Measurements from ENCODE around the gene HOXA13.
A peak's percentile ranks its signal among the peaks of the same experiment; 100 is the strongest.

Gene HOXA13

DNA sequence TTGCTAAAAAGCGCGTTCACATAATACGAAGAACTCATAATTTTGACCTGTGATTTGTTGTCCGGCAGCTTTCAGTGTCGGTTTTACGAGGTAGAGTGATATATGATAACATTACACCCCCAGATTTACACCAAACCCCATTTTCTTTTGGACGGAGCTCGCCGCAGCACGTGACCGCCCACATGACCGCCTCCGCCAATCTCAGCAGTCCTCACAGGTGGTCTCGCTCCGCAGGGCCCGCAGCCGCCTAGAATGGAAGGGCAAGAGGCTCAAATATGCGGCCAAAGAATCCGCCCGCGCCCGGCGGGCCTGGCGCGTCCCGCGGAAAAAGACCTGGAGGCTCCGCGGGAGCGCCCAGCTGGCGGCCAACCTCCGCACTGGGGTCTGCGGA, 43.4 kb downstream of the HOXA13 start, which contains the start of gene HOXA7:
Gene HOXA7, minus strand, starts transcription at position 168 of the 391 bp plus-strand sequence. Its CDS starts 130 bp downstream, at position 38.
- H3K4me1 Mint-ChIP-seq, result peaks cover 50% of the 10 kb centered on the region

DNA sequence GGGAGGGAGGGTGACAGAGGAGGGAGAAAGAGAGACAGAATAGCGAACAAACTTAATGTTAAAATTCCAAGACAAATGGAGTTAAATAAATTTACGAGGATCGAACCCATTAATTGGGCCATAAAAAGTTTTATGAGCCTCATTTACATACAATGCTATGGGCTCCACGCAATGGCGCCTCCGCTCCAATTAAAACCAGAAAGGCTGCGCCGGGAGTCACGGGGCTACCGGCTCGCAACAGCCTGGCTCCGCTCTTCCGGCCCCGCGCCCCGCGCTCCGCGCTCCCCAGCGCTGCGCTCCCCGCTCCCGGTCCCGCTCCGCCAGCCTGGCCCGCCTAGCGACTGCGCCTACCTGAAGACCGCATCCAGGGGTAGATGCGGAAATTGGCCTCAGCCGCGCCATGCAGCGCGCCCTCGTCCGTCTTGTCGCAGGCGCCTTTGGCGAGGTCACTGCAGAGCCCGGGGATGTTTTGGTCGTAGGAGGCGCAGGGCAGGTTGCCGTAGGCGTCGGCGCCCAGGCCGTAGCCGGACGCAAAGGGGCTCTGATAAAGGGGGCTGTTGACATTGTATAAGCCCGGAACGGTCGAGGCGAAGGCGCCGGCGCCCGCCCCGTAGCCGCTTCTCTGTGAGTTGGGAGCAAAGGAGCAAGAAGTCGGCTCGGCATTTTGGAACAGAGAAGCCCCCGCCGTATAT, 43.9 kb downstream of the HOXA13 start:
- H3K27ac Mint-ChIP-seq, result peak overlapping the region; percentile 97 to 100 (median 99)
- H3K27me3 Mint-ChIP-seq (ENCODE audit: low read depth), result peaks cover 4% of the 10 kb centered on the region
- H3K36me3 Mint-ChIP-seq (ENCODE audit: low read depth), result peaks cover 22% of the 10 kb centered on the region
- H3K4me1 Mint-ChIP-seq, result peaks cover 50% of the 10 kb centered on the region
- no peaks in the 10 kb centered on the region for H3K9me3 Mint-ChIP-seq
- H3K4me3 Mint-ChIP-seq, result peak overlapping the region; percentile 95 to 98 (median 96)
- TF ChIP-seq, protein P1, sequence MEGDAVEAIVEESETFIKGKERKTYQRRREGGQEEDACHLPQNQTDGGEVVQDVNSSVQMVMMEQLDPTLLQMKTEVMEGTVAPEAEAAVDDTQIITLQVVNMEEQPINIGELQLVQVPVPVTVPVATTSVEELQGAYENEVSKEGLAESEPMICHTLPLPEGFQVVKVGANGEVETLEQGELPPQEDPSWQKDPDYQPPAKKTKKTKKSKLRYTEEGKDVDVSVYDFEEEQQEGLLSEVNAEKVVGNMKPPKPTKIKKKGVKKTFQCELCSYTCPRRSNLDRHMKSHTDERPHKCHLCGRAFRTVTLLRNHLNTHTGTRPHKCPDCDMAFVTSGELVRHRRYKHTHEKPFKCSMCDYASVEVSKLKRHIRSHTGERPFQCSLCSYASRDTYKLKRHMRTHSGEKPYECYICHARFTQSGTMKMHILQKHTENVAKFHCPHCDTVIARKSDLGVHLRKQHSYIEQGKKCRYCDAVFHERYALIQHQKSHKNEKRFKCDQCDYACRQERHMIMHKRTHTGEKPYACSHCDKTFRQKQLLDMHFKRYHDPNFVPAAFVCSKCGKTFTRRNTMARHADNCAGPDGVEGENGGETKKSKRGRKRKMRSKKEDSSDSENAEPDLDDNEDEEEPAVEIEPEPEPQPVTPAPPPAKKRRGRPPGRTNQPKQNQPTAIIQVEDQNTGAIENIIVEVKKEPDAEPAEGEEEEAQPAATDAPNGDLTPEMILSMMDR (IDR thresholded peaks at IDR 0.05; ENCODE audit: unreplicated experiment in 3 of 3), result no peak

More for the DNA sequence above, 43.4 kb downstream of the HOXA13 start, which contains the start of gene HOXA7:
- H3K36me3 Mint-ChIP-seq (ENCODE audit: low read depth), result peaks cover 18% of the 10 kb centered on the region
- H3K9me3 Mint-ChIP-seq, result no peaks in the 10 kb centered on the region
- TF ChIP-seq, protein P1 (IDR thresholded peaks at IDR 0.05; ENCODE audit: unreplicated experiment in 3 of 3), result no peak
- H3K4me3 Mint-ChIP-seq, result peak within 1 kb of the TSS; percentile 95 to 98 (median 96)
- peak within 1 kb of the TSS; percentile 97 to 100 (median 99) for H3K27ac Mint-ChIP-seq
- H3K27me3 Mint-ChIP-seq (ENCODE audit: low read depth), result peaks cover 4% of the 10 kb centered on the region

DNA sequence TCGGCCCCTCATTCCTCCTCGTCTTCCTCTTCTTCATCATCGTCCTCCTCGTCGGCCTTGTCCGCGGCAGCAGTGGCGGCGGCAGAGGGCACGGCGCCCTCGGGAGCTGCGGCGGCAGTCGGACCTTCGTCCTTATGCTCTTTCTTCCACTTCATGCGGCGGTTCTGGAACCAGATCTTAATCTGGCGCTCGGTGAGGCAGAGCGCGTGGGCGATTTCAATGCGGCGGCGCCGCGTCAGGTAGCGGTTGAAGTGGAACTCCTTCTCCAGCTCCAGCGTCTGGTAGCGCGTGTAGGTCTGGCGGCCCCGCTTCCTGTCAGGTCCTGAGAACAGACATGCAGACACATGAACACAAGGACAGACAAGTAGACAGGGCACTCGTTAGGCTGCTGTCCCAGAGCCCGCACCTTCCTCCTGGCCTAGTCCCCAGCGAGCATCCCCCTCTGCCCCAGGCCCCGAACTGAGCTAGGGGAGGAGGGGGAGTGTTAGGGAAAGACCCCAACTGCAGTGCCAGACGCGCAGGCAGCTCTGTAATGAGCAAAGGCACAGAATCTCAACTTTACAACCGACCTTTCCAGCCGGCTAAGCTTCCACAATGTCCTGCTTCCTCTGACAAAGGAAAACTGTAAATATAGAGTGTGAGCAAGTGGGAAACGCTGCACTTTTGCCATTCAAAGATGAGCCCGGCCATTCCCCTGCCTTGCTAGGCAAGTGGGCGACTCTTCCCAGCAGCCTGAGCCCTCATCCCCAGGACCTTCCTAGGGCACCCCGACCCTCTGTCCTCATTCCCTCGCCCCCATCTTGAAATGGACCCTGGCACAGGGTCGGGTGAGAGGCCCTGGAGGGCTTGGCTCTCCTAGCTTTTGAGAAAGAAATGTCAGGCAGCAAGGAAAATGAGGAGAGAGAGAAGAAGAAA, 44.7 kb downstream of the HOXA13 start:
- Mint-ChIP-seq H3K9me3 (no peaks in the 10 kb centered on the region), H3K36me3 (ENCODE audit: low read depth) (peaks cover 30% of the 10 kb centered on the region), H3K27me3 (ENCODE audit: low read depth) (peaks cover 4% of the 10 kb centered on the region), H3K4me3 (peak overlapping the region; percentile 95 to 98 (median 96)), H3K27ac (peak overlapping the region; percentile 97 to 100 (median 99)), H3K4me1 (peaks cover 55% of the 10 kb centered on the region)
- TF ChIP-seq, protein P1 (IDR thresholded peaks at IDR 0.05; ENCODE audit: unreplicated experiment in 3 of 3), result no peak

DNA sequence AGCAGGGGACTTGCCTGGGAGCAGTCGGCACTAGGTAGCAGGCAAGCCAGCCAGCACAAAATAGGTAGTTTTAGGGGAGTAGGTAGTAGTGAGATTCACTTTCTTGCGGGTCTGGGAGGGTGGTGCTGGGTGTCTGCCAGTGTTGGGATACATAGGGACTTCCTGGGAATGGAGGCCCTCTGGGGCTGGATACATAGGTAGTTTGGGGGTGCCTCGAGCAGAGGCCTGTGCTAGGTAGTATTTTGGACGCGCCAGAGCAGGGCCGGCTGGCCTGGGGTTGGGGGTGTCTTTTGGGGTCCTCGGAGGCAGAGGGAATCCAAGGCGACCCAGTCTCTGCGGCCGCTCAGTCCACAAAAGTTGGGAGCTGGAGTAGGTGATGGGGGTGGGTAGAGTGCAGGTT, 45.5 kb downstream of the HOXA13 start:
- Mint-ChIP-seq H3K36me3 (ENCODE audit: low read depth) (peaks cover 34% of the 10 kb centered on the region), H3K4me1 (peaks cover 49% of the 10 kb centered on the region), H3K4me3 (peak overlapping the region; percentile 95 to 98 (median 96)), H3K27ac (peak overlapping the region; percentile 97 to 100 (median 99)), H3K9me3 (no peaks in the 10 kb centered on the region), H3K27me3 (ENCODE audit: low read depth) (peaks cover 4% of the 10 kb centered on the region)
- TF ChIP-seq, protein P1 (IDR thresholded peaks at IDR 0.05; ENCODE audit: unreplicated experiment in 3 of 3), result no peak

DNA sequence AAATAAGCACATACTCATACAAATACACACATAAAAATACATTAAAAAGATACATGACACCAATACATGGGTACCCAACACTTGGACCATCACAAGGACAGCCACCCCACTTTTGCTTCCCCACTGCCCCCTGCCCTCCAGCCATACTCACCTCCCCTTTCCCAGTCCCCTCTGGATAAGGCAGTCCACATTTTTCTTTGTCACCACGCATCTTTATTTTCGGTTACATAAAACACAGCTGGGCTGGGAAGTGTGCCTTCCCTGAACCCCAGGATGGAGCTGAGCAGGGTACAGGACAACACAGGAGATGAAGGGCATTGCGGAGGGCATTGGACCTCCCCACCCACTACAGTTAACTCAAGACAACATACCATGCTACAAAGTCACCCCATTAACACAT, 46.4 kb downstream of the HOXA13 start:
- TF ChIP-seq, protein P1 (IDR thresholded peaks at IDR 0.05; ENCODE audit: unreplicated experiment in 3 of 3), result no peak
- Mint-ChIP-seq H3K9me3 (no peaks in the 10 kb centered on the region), H3K36me3 (ENCODE audit: low read depth) (peaks cover 39% of the 10 kb centered on the region), H3K4me3 (peak overlapping the region; percentile 95 to 98 (median 96)), H3K27me3 (ENCODE audit: low read depth) (peaks cover 4% of the 10 kb centered on the region), H3K27ac (peak overlapping the region; percentile 97 to 100 (median 99)), H3K4me1 (peaks cover 41% of the 10 kb centered on the region)

Measured in nephron (organoid).